GM13976 (cell line): Measurements from ENCODE around the gene FAM177B.

Experiments
- DNase-seq: peaks from one replicate; pipeline ENCODE4 v3.0.0; 2012; ENCODE audit warnings: low spot score
- CTCF ChIP-seq: IDR thresholded peaks from 2 replicates; pipeline ENCODE4 v1.5.1; 2012; ENCODE audit warnings: borderline replicate concordance, mild to moderate bottlenecking; ENCODE audit not compliant: insufficient read depth; ENCODE audit errors: extremely low read depth, missing control alignments, control extremely low read depth
- in situ Hi-C: fragments of 300-500 bp; cut with MboI; formaldehyde crosslinking; loops from one replicate; pipeline ENCODE4 v1.12.0; 2022; ENCODE audit warnings: low sequenced_read_pairs, mixed read lengths, inconsistent platforms; ENCODE audit not compliant: unreplicated experiment

Gene FAM177B

GRCh38 chr1:222769181-222769580 is 32.2 kb downstream of the FAM177B start:
- TF ChIP-seq CTCF = no peak
- in situ Hi-C loops = no loop called here
- no peak for DNase-seq

DNA sequence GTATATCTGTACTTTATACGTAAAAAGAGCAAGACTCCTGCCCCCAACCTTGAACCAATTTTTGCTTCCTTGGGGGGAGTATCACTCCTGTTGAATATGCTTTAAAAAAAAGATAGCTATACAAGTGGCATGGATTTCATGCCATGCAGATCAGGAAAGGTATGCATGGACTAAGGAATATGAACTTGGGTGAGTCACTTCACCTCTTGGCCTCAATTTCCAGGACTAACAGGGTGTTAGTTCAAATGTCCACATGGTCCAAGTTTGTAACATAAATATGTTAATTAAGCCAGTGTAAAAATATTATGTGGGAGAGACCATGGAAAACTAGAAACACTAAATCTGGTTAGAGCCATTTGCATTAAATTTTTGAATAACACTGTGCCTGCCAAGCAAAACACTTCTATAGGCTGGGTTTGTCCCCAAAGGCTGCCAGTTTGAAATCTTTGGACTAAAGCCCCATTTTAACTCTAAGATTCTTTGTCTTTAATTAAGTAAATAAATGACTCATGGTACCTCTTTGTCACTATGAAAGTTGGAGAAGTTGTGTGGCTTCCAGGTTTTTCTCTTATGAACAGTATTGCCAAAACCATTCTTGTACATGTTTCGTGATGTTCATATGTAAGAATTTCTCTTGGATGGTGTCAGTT is 33.1 kb downstream of the FAM177B start:
- TF ChIP-seq CTCF = no peak
- no peak for DNase-seq
- in situ Hi-C loops = no loop called here

DNA sequence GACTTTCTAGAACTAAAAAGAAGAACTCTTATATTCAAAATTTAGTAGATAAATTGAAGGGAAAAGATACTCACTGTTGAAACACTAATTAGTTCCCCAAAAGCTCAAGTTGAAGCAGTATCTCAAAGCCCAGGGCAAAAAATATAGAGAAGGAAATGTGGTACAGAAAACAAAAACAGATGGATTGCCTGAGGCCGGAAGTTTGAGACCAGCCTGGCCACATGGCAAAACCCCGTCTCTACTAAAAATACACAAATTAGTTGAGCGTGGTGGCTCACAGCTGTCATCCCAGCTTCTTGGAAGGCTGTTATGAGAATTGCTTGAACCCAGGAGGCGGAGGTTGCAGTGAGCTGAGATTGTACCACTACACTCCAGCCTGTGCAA is 36.0 kb downstream of the FAM177B start:
- TF ChIP-seq CTCF = no peak
- in situ Hi-C loops = no loop called here
- no peak for DNase-seq

DNA sequence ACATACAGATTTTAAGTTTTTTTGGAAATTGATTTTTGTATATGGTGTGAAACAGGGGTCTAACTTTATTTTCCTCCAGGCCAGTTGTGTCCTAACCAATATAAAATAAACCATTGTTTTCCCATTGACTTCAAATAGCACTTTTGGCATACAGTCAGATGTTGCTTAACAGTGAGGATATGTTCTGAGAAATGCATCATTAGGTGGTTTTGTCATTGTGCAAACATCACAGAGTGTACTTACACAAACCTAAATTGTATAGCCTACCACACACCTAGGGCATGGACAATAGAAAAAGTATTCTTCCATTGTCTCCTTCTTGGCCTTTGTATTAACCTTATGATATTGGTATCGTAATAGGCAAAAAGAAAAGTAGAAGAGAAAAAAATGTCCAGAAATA is 40.5 kb downstream of the FAM177B start:
- in situ Hi-C loops = no loop called here
- no peak for TF ChIP-seq CTCF
- no peak for DNase-seq

- no peak for TF ChIP-seq CTCF
- in situ Hi-C loops = no loop called here
- no peak for DNase-seq
Measured at GRCh38 chr1:222777977-222778376, 41.0 kb downstream of the FAM177B start.

GRCh38 chr1:222781251-222781650 is 44.2 kb downstream of the FAM177B start:
- TF ChIP-seq CTCF = no peak
- in situ Hi-C loops = no loop called here
- DNase-seq = no peak
